Activated CD8-positive, alpha-beta T cell treated with anti-CD3 and anti-CD28 coated beads for 36 hours (primary cell): ENCODE data around the gene BMPR2. TPM values are rescaled to one million over a fixed set of nuclear protein-coding genes. Genes with fewer than 3 reads are reported as not detected.

Source experiments
- ATAC-seq: fragments of 200-7000 bp; cut with Tn5 transposase; one replicate; pipeline ENCODE4 v1.10.0; 2021; ENCODE audit warnings: mild to moderate bottlenecking, moderate library complexity
- CTCF ChIA-PET: fragments of 350-600 bp; sonication (Branson Sonifier 250); formaldehyde crosslinking; loops from one replicate; lab custom pipeline; 2021; ENCODE audit warnings: antibody characterized with exemption; lab: Charles Lee
- POLR2A ChIA-PET: fragments of 350-600 bp; sonication (Branson Sonifier 250); formaldehyde crosslinking; loops from one replicate; lab custom pipeline; 2021; ENCODE audit warnings: antibody characterized with exemption; lab: Charles Lee
- DNase-seq: peaks from one replicate; pipeline ENCODE4 v3.0.0-alpha.2; 2020
- H3K27ac Mint-ChIP-seq: one replicate; pipeline ENCODE4 v1.8.0; 2021; ENCODE audit warnings: mild to moderate bottlenecking, mixed read lengths
- H3K27me3 Mint-ChIP-seq: one replicate; pipeline ENCODE4 v1.8.0; 2021; ENCODE audit warnings: mixed read lengths
- H3K36me3 Mint-ChIP-seq: one replicate; pipeline ENCODE4 v1.8.0; 2021; ENCODE audit warnings: low read depth, mixed read lengths
- H3K4me1 Mint-ChIP-seq: one replicate; pipeline ENCODE4 v1.8.0; 2021; ENCODE audit warnings: low read depth, mixed read lengths
- H3K4me3 Mint-ChIP-seq: one replicate; pipeline ENCODE4 v1.8.0; 2021; ENCODE audit warnings: mild to moderate bottlenecking, moderate library complexity, mixed read lengths
- H3K9me3 Mint-ChIP-seq: one replicate; pipeline ENCODE4 v1.8.0; 2021; ENCODE audit warnings: mixed read lengths
- CTCF ChIP-seq: fragments of 200-600 bp; IDR thresholded peaks from one replicate; pipeline ENCODE4 v1.8.0; 2022; ENCODE audit warnings: antibody characterized with exemption, mild to moderate bottlenecking
- intact Hi-C: fragments of 100-400 bp; cut with micrococcal nuclease; formaldehyde crosslinking; loops from one replicate; pipeline ENCODE4 v1.10.0; 2022
- total RNA-seq, 2 experiments: library from RNA; stranded (reverse); gene quantifications; one replicate each; pipeline ENCODE4 v1.2.3, GENCODE V29; 2021

The BMPR2 gene
- total RNA-seq, 2 experiments from 2014 or later, result 7.1 to 7.7 TPM

GRCh38 chr2:202609381-202610145 is 233.4 kb downstream of the BMPR2 start:
- Mint-ChIP-seq H3K27ac (no peak overlapping the region), H3K4me3 (no peak overlapping the region), H3K9me3 (no peaks in the 10 kb centered on the region), H3K27me3 (no peaks in the 10 kb centered on the region), H3K4me1 (peaks cover 16% of the 10 kb centered on the region), H3K36me3 (no peaks in the 10 kb centered on the region)
- intact Hi-C loops, result no loop called here
- no peak for TF ChIP-seq CTCF
- ATAC-seq (peak; percentile 89), DNase-seq (peak; percentile 33)
- ChIA-PET POLR2A (no interaction called here), CTCF (interaction anchor here (0.8 to 2.0 kb wide), 2 partner anchors 11 to 21 kb away, joined by 3 to 9 read pairs; no protein-coding TSS in a partner anchor)

- intact Hi-C loops, result no loop called here
- Mint-ChIP-seq H3K36me3 (no peaks in the 10 kb centered on the region), H3K27me3 (no peaks in the 10 kb centered on the region), H3K4me3 (no peak overlapping the region), H3K9me3 (no peaks in the 10 kb centered on the region), H3K27ac (no peak overlapping the region), H3K4me1 (peaks cover 10% of the 10 kb centered on the region)
- ChIA-PET CTCF (interaction anchor here (2.0 kb wide), 1 partner anchor 22 kb away, joined by 9 read pairs; no protein-coding TSS in a partner anchor), POLR2A (interaction anchor here (0.7 to 1.2 kb wide), 3 partner anchors 12 to 25 kb away, joined by 3 to 4 read pairs (median 3); partner anchors contain the start of gene FAM117B)
- DNase-seq (no peak), ATAC-seq (no peak)
- TF ChIP-seq CTCF, result no peak
Observed at GRCh38 chr2:202610380-202610779, 234.3 kb downstream of the BMPR2 start.

GRCh38 chr2:202612145-202612544 is 236.0 kb downstream of the BMPR2 start:
- Mint-ChIP-seq H3K4me3 (no peak overlapping the region), H3K27ac (no peak overlapping the region), H3K27me3 (no peaks in the 10 kb centered on the region), H3K4me1 (peaks cover 9% of the 10 kb centered on the region), H3K36me3 (no peaks in the 10 kb centered on the region), H3K9me3 (no peaks in the 10 kb centered on the region)
- ATAC-seq, result no peak
- ChIA-PET CTCF (interaction anchor here (1.2 kb wide), 1 partner anchor 22 kb away, joined by 3 read pairs; no protein-coding TSS in a partner anchor), POLR2A (no interaction called here)
- intact Hi-C loops, result no loop called here
- TF ChIP-seq CTCF, result no peak
- DNase-seq, result no peak

- CTCF ChIA-PET, result interaction anchor here (0.6 to 1.2 kb wide), 4 partner anchors 13 to 184 kb away, joined by 3 read pairs; no protein-coding TSS in a partner anchor
- Mint-ChIP-seq H3K36me3 (no peaks in the 10 kb centered on the region), H3K27ac (no peak overlapping the region), H3K9me3 (no peaks in the 10 kb centered on the region), H3K4me3 (no peak overlapping the region), H3K27me3 (no peaks in the 10 kb centered on the region), H3K4me1 (peaks cover 9% of the 10 kb centered on the region)
- no peak for TF ChIP-seq CTCF
- intact Hi-C loops, result no loop called here
- ATAC-seq (no peak), DNase-seq (no peak)
- POLR2A ChIA-PET, result no interaction called here
Observed at GRCh38 chr2:202613479-202613878, 237.4 kb downstream of the BMPR2 start.

Other genes with a start within 250 kb of the BMPR2 start
- gene SUMO1, start 137.7 kb upstream of the BMPR2 start, total RNA-seq, result 100 to 1,000 TPM; 114 to 115 TPM
- 100 to 1,000 TPM; 161 to 170 TPM for gene NOP58, start 110.6 kb upstream of the BMPR2 start, total RNA-seq